ENCODE measurements around the gene CYFIP2. TPM values are rescaled to one million over a fixed set of nuclear protein-coding genes. Genes with fewer than 3 reads are reported as not detected.

Gene CYFIP2
- total RNA-seq, 2 donors from 2014 or later = 29.3 to 33.4 TPM

DNA sequence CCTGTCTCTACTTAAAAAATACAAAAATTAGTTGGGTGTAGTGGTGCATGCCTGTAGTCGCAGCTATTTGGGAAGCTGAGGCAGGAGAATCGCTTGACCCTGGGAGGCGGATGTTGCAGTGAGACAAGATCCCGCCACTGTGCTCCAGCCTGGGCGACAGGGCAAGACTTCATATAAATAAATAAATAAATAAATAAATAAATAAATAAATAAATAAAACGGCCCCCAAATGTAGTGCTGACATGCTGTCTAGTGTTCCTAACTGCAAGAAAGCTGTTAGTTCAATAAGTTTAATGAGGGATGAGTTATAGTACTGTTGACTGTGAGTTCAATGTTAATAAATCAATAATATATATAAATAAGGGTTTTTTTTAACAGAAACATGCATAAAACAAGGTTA, 7.5 kb upstream of the CYFIP2 start:
- Histone ChIP-seq H3K9me3 (ENCODE audit: control insufficient read depth, low read length) (no peaks in the 10 kb centered on the region), H3K9ac (ENCODE audit: extremely low read depth, low read length, poor library complexity, severe bottlenecking) (no peak overlapping the region), H3K4me1 (ENCODE audit: control insufficient read depth, insufficient read depth, low read length) (no peaks in the 10 kb centered on the region), H3K4me3 (ENCODE audit: low read length) (no peak overlapping the region), H3K27me3 (ENCODE audit: control insufficient read depth, insufficient read depth, low read length, poor library complexity, severe bottlenecking) (peaks cover 4% of the 10 kb centered on the region), H3K36me3 (ENCODE audit: control insufficient read depth, insufficient read depth, low read length) (no peaks in the 10 kb centered on the region), H3K27ac (ENCODE audit: low read depth, low read length) (no peak overlapping the region)
- Mint-ChIP-seq H3K9me3 (no peaks in the 10 kb centered on the region), H3K4me1 (no peaks in the 10 kb centered on the region), H3K27me3 (ENCODE audit: insufficient read depth) (peaks cover 7% of the 10 kb centered on the region), H3K36me3 (ENCODE audit: low read depth) (no peaks in the 10 kb centered on the region), H3K27ac (no peak overlapping the region), H3K4me3 (no peak overlapping the region)
- TF ChIP-seq, protein P1, sequence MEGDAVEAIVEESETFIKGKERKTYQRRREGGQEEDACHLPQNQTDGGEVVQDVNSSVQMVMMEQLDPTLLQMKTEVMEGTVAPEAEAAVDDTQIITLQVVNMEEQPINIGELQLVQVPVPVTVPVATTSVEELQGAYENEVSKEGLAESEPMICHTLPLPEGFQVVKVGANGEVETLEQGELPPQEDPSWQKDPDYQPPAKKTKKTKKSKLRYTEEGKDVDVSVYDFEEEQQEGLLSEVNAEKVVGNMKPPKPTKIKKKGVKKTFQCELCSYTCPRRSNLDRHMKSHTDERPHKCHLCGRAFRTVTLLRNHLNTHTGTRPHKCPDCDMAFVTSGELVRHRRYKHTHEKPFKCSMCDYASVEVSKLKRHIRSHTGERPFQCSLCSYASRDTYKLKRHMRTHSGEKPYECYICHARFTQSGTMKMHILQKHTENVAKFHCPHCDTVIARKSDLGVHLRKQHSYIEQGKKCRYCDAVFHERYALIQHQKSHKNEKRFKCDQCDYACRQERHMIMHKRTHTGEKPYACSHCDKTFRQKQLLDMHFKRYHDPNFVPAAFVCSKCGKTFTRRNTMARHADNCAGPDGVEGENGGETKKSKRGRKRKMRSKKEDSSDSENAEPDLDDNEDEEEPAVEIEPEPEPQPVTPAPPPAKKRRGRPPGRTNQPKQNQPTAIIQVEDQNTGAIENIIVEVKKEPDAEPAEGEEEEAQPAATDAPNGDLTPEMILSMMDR (conservative IDR thresholded peaks at IDR 0.05) = no peak
- no peak for DNase-seq
- WGBS, 2 experiments (ENCODE audit: insufficient coverage in 1 of 2, insufficient read length in 1 of 2) = 92% methylated on average over 3 of the region's 6 CpGs; no CpG with 5 or more reads in 1 of the 2 experiments

DNA sequence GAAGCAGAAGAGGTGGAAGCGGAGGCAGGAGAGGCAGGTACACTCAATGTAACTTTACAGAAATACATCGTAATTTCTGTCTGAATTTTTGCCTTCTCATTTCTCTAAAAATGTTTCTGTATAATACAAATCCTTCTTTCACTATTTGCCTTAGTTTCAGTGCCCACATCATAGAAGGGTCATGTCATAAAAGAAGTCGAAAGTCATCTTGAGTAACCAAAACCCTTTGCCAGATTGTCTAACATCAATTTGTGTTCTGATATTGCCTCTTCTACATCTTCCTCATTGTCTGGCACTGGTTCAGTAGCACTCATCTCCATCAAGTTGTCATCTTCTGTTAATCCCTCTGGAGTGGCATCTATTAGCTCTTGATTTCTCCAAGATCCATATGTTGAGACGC, 6.2 kb upstream of the CYFIP2 start:
- no peak for DNase-seq
- Histone ChIP-seq H3K9me3 (ENCODE audit: control insufficient read depth, low read length) (no peaks in the 10 kb centered on the region), H3K9ac (ENCODE audit: extremely low read depth, low read length, poor library complexity, severe bottlenecking) (no peak overlapping the region), H3K36me3 (ENCODE audit: control insufficient read depth, insufficient read depth, low read length) (no peaks in the 10 kb centered on the region), H3K27ac (ENCODE audit: low read depth, low read length) (no peak overlapping the region), H3K4me1 (ENCODE audit: control insufficient read depth, insufficient read depth, low read length) (no peaks in the 10 kb centered on the region), H3K27me3 (ENCODE audit: control insufficient read depth, insufficient read depth, low read length, poor library complexity, severe bottlenecking) (peaks cover 9% of the 10 kb centered on the region), H3K4me3 (ENCODE audit: low read length) (no peak overlapping the region)
- Mint-ChIP-seq H3K4me1 (no peaks in the 10 kb centered on the region), H3K4me3 (no peak overlapping the region), H3K36me3 (ENCODE audit: low read depth) (no peaks in the 10 kb centered on the region), H3K9me3 (no peaks in the 10 kb centered on the region), H3K27me3 (ENCODE audit: insufficient read depth) (peaks cover 17% of the 10 kb centered on the region), H3K27ac (no peak overlapping the region)
- WGBS, 2 experiments (ENCODE audit: insufficient coverage in 1 of 2, insufficient read length in 1 of 2) = 91 to 95% methylated on average over 3 to 4 of the region's 4 CpGs
- TF ChIP-seq, protein P1 (conservative IDR thresholded peaks at IDR 0.05) = no peak

DNA sequence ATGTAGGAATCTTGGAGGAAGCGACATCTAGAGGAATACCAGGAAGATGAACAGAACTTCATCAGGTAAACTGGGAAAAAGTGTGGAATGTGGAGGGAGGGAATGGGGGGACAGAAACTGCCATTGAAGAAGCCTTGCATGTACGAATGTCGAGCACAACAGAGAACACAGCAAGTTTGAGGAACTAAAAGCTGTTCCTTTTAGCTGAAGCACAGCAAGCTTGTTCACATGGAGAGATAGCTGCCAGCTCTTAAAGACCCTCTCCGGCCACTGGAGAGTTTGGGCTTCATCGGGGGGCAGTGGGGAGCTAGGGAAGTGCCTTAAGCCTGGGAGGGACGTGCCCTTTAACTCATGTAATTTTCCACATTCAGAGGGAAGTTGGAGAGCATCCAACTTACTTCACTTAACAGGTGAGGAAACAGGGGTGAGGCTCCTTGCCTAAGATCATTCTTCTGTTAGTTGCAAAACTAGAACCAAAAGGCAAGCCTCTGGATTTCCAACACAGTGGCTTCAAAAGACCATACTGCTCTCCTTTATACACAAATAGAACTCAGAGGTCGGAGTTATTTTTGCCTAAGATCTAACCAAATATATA, 2.3 kb upstream of the CYFIP2 start:
- no peaks in the 10 kb centered on the region for H3K9me3 ChIP-seq (ENCODE audit: control insufficient read depth, low read length)
- no peak overlapping the region for H3K4me3 Mint-ChIP-seq
- H3K9ac ChIP-seq (ENCODE audit: extremely low read depth, low read length, poor library complexity, severe bottlenecking) = no peak overlapping the region
- H3K27me3 ChIP-seq (ENCODE audit: control insufficient read depth, insufficient read depth, low read length, poor library complexity, severe bottlenecking) = peaks cover 38% of the 10 kb centered on the region
- 86 to 91% methylated on average over 5 to 7 of the region's 7 CpGs for WGBS, 2 experiments (ENCODE audit: insufficient coverage in 1 of 2, insufficient read length in 1 of 2)
- no peak overlapping the region for H3K4me3 ChIP-seq (ENCODE audit: low read length)
- no peak overlapping the region for H3K27ac Mint-ChIP-seq
- H3K27ac ChIP-seq (ENCODE audit: low read depth, low read length) = no peak overlapping the region
- H3K36me3 ChIP-seq (ENCODE audit: control insufficient read depth, insufficient read depth, low read length) = no peaks in the 10 kb centered on the region
- peaks cover 40% of the 10 kb centered on the region for H3K27me3 Mint-ChIP-seq (ENCODE audit: insufficient read depth)
- no peak for DNase-seq
- H3K36me3 Mint-ChIP-seq (ENCODE audit: low read depth) = no peaks in the 10 kb centered on the region
- peaks cover 4% of the 10 kb centered on the region for H3K4me1 ChIP-seq (ENCODE audit: control insufficient read depth, insufficient read depth, low read length)
- no peaks in the 10 kb centered on the region for H3K9me3 Mint-ChIP-seq
- no peaks in the 10 kb centered on the region for H3K4me1 Mint-ChIP-seq
- TF ChIP-seq, protein P1 (conservative IDR thresholded peaks at IDR 0.05) = peak; percentile 23
